Measurements from ENCODE around the gene PRDM16.

PRDM16 gene

DNA sequence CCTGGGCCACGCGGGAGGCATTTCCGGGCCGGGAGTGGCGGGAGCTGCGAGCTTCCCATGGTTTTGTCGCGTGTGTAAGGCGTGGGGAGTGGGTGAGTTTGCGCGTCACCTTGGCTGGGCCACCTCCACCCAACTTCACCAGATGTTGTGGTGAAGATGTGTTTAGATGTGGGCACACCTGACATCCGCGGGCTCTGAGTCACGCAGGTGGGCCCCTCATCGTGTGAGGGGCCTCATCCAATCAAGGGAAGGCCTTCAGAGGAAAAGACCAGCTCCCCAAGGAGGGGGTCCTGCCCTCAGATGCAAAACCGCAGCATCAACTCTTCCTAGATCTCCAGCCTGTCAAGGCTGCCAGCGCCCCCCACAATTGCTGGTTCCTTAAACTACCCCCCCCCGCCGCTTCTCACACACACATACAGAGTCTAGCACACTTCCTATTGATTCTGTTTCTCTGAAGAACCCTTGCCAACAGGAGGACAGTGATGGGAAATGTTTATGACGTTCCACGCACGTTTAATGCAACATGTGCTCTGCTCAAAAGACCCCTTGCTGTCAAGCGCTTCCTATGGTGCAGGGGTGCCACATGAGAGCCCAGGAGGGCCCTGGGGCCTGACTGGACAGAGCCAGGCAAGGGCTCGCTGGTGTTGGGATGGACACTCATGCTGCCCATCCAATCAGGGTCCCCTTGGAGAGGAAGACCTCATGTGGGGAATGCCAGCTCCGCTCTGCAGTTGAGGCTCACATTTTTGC, 35.8 kb upstream of the PRDM16 start:
- no peak for DNase-seq

DNA sequence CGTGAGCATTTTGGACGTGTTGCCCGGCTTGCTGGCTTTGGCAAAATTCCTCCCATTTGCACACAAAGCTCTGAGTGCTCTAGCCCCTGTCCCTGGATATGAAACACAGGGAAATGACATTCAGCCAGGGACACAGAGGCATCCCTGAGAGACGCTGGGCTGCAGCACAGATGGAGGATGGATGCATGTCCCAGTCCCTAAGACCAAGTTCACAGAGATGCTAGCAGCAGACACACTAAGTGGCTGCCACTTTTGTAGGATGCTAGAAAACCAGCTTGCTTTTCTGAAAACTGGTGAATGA, 35.3 kb upstream of the PRDM16 start:
- no peak for DNase-seq

DNA sequence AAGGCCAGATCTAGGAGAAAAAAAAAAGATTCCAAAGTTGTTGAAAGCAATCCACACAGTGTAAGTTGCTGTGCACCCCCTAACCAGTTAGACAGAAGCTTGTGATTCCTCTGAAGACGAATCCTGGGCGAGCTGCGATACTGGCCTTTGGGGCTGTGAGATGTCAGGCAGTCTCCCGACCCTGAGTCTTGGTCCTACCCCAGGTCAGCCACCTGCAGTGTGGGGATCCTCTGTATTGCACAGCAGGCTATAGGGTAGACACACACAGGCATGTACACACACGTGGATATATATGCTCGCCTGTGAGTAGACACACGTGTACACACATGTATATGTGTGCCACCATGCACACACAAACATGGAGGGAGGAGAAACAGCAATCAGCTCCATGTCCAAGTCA, 34.8 kb upstream of the PRDM16 start:
- DNase-seq = no peak

DNA sequence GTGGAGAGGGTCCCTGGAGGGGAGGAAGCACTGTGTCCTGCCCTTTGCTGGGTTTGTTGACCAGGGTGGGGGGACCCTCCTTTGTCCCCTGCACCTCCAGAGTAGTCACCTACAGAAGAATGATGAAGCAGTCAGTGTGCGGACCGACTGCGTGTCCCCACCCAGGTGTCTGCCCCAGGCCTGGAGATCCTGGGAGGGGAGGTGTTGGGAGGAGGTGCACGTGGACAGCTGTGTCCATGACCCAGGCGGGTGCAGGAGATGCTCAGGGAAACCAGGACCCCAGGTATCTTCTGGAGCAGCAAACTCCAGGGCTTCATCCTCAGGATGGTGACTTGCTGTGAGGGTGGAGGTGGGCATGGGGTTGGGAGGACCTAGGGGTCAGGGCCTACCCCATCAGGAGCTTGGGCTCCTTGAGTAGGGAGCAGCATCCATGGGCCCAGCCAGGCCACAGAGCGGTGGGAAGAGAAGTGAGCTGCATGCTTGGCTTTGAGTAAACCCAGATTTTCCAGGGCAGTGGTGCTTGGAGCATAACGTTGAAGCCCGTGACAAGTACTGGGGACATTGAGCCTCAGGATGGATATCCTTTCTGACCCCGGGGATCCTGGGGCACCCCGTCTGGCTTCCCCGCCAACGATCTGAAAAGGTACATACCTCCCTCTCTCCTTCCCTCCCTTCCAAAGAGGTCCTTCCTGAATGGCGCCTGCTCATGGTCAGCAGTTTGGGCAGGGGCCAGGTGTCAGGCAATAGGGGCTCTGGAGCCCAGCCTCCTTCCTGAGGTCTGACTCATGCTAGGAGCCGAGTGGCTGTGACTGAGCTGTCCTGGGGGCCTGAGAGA, 34.1 kb upstream of the PRDM16 start:
- no peak for DNase-seq

DNA sequence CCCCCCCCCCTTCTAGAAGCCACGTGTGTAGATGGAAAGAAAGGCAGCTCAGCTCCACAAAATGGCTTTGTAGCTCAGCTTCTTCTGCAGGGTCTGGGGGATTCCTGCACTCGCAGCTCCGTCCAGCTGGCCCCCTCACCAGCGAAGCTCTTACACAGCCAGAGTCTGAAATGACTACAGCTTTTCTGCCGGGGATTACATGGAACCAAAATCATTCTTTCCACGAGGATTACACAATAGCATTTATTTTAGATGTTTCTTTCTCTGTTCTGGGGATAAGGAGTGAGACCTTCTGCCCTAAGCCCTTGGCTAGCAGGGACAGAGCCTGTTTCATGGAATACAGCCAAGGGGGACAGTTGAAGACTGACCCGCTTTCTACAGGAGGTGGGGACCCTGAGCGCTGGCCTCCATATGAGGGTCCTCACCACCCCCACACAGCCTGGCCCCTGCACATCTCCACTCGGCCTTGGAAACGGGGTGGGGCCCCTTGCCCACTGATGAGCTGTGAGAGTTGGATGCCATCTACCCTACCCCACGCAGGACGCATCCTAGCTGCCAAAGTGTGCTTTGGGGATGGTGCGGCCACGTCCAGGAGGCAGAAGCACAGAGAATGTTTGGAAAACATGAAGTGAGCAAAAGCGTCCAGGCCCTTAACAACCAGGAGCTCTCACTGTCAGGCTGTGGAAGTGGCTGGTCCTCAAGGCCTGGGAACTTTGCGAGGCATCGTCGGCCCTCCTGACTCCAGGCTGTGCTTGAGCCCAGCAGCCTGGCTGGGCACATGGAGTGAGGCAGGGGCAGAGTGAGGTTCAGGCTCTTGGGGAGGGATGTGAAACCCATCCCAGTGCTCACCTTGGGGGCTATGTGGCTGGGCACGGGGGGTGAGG, 33.2 kb upstream of the PRDM16 start:
- DNase-seq = no peak

DNA sequence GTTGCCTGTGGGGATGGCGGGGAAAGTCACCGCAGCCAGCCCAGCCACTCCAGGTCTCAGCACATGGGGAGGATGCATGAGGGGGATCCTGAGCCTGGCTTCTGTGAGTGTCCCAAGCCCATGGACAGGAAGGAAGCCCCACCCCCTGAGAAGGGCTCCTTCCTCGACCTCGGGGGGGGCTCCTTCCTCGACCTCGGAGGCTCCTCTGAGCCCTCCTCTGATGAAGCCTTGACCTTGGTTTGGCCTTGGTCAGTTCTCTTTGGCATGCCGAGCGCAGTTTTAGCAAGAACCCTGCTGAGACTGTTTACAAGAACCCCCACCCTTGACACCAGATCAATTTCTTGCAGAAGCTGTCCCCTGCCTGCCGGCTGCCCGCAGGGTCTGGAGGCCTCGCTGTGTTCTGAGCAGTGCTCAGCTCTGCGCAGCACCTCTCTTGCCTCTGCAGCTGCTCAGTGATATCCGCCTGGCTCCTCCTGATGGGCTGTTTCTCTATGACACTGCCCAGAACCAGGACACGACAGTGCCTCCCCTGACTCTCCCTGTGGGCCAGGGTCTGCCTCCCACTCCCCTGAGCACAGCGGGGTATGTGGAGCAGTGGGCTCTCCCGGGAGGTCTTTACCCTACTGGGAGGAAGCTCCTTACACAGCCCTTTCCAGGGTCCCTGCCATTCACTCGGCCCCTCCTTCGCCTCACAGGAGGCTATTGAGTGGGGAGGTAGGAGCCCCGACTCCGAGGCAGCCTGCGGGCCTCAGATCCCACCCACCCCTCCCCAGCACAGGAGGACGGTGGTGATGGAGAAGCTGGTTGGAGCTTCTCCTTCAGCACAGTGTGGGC, 32.3 kb upstream of the PRDM16 start:
- no peak for DNase-seq

DNA sequence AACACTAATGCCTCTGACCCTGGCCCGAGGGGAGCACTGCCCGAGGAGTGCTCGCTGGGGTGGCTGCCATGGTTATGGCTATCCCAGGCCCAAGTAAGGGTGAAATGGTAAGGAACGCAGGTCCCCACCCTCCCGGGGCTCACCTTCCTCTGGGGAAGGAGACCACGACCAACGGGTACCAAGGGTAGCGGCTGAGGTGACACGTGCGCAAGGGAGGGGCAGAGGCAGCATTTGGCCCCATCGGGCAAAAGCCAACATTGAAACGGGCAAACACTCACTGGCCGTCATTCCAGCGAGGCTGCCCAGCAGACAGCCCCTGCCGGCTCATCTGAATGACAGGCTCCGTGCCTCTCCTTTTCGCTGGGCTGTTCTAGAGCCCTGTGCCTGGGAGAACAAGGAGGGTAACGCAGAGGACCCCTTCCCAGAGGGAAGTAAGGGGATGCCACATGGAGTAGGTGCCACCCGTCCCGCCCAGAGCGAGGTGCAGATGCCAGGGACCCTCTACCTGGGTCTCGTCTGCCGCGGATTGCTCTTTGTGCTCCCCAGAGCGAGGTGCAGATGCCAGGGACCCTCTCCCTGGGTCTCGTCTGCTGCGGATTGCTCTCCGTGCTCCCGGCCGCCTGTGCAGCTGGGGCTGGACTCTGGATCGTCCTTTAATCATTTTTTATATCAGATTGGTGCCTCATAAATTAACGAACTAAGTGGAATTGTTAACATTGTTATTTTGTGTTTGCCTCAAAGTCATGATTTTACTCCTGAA, 31.5 kb upstream of the PRDM16 start:
- DNase-seq = no peak

DNA sequence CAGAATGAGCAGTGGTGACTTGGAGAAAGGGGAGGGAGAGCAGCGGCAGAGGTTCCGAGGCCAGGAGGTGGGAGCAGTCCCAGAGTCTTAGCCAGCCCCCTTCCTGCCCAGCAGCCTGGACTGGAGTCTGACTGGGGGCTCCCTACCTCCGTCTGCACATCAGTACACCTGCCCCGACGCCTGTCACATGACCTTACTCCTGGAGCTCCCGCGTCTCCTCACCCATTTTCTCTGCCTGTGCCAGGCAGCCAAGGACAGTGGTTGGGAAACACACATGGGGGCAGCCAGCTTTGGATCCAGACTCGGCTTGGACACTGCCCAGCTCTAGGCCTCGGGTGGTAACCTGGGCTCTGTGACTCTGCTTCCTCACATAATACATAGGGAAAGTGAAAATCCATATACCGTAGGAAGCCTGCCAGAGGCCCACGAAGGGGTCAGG, 30.9 kb upstream of the PRDM16 start:
- DNase-seq = no peak

DNA sequence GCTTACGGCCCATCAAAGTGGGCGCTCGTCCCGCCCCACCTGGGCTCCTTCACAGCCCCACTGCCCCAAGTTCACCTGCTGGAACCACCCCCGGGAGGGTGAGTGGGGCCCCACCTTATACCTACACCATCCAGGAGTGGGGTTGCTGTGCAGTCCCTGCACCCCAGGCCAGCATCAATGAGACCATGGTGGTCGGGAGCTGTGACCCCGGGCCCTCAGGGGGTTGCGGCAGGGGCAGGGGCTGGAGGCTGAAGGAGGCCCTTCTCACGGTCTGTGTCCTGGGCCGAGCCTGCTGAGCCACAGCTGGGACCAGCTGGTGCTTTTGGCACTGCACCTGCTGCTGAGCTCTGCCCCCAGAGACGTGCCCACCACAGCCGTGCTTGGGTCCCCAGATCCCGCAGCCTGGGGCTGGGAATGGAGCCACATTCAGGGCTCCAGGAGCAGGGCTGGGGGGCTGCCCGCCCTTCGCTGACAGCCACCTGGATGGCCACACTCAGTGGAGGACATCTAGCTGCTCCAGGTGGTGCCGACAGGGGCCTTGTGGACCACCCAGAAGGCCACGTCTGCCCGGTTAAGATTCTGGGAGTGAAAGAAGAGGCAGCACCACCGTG, 30.3 kb upstream of the PRDM16 start:
- no peak for DNase-seq

DNA sequence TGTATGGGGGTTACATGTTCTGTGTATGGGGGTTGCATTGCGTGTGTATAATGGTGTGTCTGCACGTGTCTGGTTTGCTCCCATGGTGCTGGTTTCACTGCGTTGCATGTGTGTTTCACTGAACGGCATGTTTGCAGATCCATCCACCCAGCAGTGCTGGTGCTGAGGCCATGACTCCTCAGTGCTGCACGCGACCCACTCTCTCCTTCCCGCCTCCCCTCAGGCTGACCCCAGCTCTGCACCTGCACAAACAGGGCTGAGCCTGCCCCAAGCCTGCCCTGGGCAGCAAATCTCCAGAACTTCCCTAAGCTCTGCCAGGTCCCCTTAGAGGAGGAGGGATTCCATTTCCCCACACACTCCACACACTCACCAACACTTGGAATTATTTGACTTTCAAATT, 29.0 kb upstream of the PRDM16 start:
- no peak for DNase-seq

DNA sequence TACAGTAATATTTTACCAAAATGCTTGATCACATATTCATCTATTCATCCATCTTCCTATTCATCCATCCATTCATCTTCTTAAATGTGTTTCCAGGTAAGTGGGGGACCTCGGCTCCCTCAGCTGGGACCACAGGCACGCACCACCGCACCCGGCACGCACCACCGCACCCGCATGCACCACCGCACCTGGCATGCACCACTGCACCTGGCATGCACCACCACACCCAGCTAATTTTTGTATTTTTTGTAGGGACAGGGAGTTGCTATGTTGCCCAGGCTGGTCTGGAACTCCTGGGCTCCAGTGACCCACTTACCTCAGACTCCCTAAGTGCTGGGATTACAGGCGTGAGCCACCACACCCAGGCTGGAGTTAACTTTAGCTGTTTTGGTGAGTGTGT, 26.5 kb upstream of the PRDM16 start:
- no peak for DNase-seq

DNA sequence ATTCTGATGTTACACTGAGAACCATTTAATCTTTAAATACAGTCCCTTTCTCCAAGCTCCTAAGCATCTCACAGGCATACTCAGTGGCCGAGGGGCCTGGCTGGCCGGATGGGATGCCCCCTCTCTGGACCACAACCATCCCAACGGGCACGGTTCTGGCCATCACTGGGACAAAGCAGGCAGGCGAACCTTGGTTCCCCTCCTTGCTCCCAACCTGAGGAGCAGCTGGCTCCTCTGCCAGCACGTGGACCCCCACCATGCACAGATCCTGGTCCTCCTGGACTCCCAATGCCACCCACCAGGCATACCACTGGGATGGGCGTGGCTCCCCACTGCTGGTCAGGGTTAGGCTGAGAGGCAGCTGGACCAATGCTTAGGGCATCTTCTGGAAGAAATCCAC, 19.8 kb upstream of the PRDM16 start:
- no peak for DNase-seq

DNA sequence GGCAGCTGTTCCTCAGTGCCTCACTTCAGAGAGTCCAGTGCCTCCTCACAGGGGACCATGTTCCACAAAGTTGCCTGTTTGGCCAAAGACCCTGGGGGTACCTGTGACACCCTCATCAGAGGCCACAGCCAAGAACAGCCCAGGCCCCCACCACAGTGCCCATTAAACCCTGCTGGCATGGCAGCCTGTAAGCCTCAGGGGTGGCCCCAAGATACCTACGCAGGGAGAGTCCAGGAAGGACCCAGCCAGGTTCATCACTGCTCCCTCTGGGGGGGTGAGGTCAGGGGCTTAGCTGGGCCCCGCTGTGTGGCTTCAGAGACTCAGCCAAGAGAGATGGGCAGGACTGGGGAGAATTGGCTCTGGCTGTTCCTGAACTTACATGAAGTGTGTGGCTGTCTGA, 19.1 kb upstream of the PRDM16 start:
- no peak for DNase-seq

DNA sequence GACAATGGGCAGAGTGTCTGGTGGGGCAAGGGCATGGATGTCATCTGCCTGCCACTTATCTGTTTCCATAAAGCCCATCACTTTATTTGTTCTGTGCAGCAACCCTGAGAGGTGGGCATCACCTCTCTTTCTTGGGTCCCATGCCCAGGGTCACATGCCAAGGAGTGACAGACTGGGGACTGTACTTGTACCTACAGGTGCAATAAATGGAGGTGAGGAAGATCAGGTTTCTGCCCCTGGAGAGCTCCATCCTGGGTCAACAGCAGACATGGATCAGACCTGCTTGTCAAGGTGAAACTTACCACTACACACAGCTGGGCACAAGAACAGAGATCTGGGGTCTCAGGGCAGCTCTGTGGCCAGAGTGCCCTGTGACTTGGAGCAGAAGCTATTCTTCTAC, 18.4 kb upstream of the PRDM16 start:
- DNase-seq = no peak

DNA sequence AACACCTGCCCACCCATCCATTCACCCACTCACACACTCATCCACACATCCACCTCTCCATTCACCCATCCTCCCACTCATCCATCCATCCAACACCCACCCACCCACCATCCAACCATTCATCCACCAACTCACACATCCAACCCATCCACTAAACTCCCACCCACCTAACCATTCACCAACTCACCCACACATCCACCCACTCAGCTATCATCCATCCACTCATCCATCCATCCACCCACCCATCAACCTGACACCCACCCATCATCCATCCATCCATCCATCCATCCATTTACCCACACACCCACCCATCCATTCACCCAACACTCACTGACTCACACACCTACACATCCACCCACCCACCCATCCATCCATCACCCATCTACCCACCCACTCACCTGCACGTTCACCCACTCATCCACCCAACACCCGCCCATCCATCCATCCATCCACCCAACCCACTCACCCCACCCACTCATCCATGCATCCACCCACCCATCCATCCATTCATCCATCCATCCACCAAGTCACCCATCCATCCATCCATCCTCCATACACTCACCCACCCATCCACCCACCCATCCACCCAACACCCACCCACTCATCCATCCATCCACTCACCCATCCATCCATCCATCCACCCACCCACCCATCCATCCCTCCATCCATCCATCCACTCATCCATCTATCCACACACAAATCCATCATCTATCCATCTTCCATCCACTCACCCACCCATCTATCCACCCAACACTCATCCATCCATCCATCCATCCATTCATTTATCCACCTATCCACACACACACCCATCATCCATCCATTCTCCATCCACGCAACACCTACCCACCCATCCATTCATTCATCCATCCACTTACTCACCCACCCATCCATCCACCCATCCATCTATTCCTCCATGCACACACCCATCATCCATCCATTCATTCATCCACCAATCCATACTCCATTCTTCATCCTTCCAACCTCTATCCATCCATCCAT, 17.4 kb upstream of the PRDM16 start:
- DNase-seq = no peak

DNA sequence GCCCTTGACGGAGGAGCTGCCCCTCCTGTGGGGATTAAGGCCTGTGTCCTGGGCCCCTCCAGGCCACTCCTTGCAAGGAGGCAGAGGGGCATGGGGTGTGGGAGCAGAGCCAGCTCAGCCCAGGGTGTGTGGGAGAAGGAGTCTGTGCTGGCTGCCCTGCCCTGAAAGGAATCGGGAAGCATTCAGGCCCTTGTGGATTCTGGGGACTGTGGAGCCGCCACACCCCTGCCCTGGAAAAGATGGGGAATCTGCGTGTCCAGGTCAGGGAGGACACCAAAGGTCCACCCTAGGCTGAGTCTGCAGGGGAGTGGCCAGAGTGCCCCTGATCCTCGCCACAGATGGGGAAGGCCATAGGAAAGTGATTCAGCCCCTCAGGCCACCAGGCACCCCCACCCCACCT, 16.5 kb upstream of the PRDM16 start:
- DNase-seq = no peak

DNA sequence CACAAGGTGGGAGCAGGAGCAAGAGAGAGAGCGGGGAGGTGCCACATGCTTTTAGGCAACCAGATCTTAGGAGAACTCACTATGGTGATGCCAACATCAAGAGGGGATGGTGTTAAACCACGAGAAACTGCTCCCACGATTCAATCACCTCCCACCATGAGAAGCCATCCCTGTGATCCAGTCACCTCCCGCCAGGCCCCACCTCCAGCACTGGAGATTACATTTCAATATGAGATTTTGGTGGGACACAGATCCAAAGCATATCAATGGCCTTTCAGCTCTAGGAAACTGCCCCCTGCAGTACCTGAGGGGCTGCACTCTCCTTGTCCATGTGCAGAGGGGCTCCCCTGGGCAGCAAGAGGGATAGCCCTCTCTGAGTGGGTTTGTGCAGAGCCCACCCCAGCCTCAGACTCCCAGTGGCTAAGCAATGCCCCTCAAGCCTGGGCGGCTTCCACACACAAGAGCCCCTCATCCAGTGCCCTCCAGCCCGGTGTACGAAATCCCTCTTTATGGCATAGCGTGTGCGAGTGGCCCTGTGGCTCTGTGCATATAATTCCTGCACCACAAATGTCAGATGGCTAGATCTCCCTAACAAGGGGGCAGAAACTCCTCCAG, 15.5 kb upstream of the PRDM16 start:
- no peak for DNase-seq

DNA sequence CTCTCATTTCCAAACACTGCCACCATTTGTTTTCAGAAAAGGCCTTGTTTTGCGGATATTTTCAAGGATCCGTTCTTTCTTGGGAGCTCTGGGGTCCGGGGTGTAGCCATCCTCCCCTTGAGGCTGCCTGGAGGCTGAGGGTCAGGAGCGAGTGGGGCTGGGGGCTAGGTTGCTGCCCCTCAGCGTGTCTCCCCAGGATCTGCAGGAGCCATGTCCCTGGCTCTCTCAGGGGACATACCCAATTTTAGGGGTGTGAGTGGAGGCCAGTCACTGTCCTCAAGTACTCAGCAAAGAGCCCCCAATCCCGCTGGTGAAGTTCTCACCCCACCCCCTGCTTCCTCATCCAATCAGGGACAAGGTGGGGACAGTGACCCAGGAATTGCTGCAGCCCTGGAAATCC, 15.0 kb upstream of the PRDM16 start:
- no peak for DNase-seq

DNA sequence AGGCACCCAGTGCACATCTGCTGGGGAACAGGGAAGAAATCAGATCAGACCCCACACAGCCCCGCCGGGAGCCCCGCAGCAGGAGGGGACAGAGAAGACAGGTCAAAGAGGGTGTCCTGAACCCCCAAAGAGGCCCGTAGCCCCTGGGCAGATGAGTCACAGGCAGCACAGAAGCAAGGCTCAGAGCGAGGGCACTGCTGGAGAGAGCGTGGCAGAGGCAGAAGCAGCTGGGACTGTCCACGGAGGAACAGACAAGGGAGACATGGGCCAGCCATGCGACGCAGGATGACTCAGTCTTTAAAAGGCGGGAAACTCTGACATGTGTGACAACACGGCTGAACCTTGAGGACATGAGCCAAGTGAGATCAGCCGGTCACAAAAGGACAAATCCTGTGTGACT, 14.5 kb upstream of the PRDM16 start:
- DNase-seq = no peak

DNA sequence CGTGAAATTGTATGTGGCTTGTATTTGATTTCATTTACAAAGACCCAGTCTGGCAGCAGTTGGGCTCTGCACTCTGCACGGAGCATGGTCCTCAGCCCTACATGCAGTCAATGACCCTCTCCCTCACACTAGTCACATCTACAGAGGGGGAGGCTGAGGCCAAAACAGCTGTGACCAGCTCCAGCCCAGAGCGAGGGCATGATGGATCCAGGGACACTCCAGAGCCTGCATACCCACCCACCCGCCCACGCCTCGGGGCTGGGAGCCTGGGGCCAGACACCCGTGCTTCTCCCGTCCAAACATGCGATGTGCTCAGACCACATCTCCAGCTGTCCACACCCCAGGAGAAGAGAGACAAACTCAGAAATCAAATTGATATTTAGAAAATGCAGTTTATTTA, 14.0 kb upstream of the PRDM16 start:
- DNase-seq = no peak
